ENCODE measurements around the gene SUMO3. TPM values are rescaled to one million over a fixed set of nuclear protein-coding genes. Genes with fewer than 3 reads are reported as not detected.

The SUMO3 gene
- total and polyA plus RNA-seq, 2 of the 8 experiments (the other 6 are each of a cell fraction or from before 2014, with no cell fraction given): 96.8 to 101 TPM

- TF ChIP-seq E2F6 (IDR thresholded peaks at IDR 0.05) (no peak), CBX8 (IDR thresholded peaks at IDR 0.05; ENCODE audit: borderline replicate concordance, low read depth, low read length) (no peak)
Measured at GRCh38 chr21:44757731-44758130, 60.1 kb downstream of the SUMO3 start (continued).
